Measurements from ENCODE around the gene IAH1. TPM values are rescaled to one million over a fixed set of nuclear protein-coding genes. Genes with fewer than 3 reads are reported as not detected.

The IAH1 gene
- total and polyA plus RNA-seq, 2 experiments from 2014 or later: 12.7 to 33.7 TPM

- ATAC-seq: no peak
- no peaks in the 10 kb centered on the region for H3K4me1 ChIP-seq (ENCODE audit: insufficient read depth)
- H3K27ac Mint-ChIP-seq: no peak overlapping the region
Observed at GRCh38 chr2:9524291-9524690, 49.9 kb downstream of the IAH1 start.

More at GRCh38 chr2:9524291-9524690, 49.9 kb downstream of the IAH1 start:
- H3K36me3 Mint-ChIP-seq (ENCODE audit: low read depth): peaks cover 32% of the 10 kb centered on the region
- DNase-seq (ENCODE audit: low spot score): no peak
- Histone ChIP-seq H3K27me3 (ENCODE audit: insufficient read depth) (no peaks in the 10 kb centered on the region), H3K36me3 (ENCODE audit: insufficient read depth) (peaks cover 11% of the 10 kb centered on the region), H3K9me2 (ENCODE audit: insufficient read depth) (no peaks in the 10 kb centered on the region), H3K4me2 (no peak overlapping the region), H3K27ac (ENCODE audit: low read depth) (no peak overlapping the region), H3K4me3 (no peak overlapping the region), H2AFZ (no peak overlapping the region), H3F3A (replicated peaks; ENCODE audit: low read depth) (no peaks in the 10 kb centered on the region), H4K20me1 (replicated peaks; ENCODE audit: insufficient read depth) (no peaks in the 10 kb centered on the region), H3K79me2 (replicated peaks; ENCODE audit: insufficient read depth) (no peaks in the 10 kb centered on the region)
- H3K4me1 Mint-ChIP-seq: no peaks in the 10 kb centered on the region
- no peak for TF ChIP-seq STAT1 (IDR thresholded peaks at IDR 0.05; ENCODE audit: unreplicated experiment)
- TF ChIP-seq ZNF462 (CRISPR knock-in tag; IDR thresholded peaks at IDR 0.05): no peak
- TF ChIP-seq EZH2 (IDR thresholded peaks at IDR 0.05; ENCODE audit: low read depth, unreplicated experiment): no peak
- TF ChIP-seq ZNF114 (CRISPR knock-in tag; IDR thresholded peaks at IDR 0.05): no peak
- TF ChIP-seq NANOG (IDR thresholded peaks at IDR 0.05; ENCODE audit: borderline replicate concordance): no peak
- TF ChIP-seq EZH2phosphoT487 (IDR thresholded peaks at IDR 0.05; ENCODE audit: unreplicated experiment): no peak
- no peak overlapping the region for H3K4me3 Mint-ChIP-seq
- H3K9me3 Mint-ChIP-seq: no peaks in the 10 kb centered on the region
- no peaks in the 10 kb centered on the region for H3K27me3 Mint-ChIP-seq (ENCODE audit: insufficient read depth, low read depth, poor library complexity)
